HG02885 (cell line): ENCODE results near the gene SPACA9.

Source experiments
- ATAC-seq: cut with Tn5 transposase; IDR thresholded peaks from one replicate; pipeline ENCODE4 v1.9.1; 2021; ENCODE audit warnings: mild to moderate bottlenecking; ENCODE audit not compliant: unreplicated experiment, poor library complexity

SPACA9 gene

GRCh38 chr9:132935026-132935425 is 56.3 kb downstream of the SPACA9 start:
- ATAC-seq: no peak

- no peak for ATAC-seq
These were observed 58.8 kb downstream of the SPACA9 start for GRCh38 chr9:132937463-132937901.

- ATAC-seq: no peak
These were observed 60.5 kb downstream of the SPACA9 start for GRCh38 chr9:132939169-132939568.
